ENCODE data around the gene ADK.

The ADK gene

GRCh38 chr10:74705358-74705980 is 554.4 kb downstream of the ADK start:
- peak; percentile 53 for FAIRE-seq
- DNase-seq (ENCODE audit: insufficient read length, low spot score), result no peak
- TF ChIP-seq POLR2A (IDR thresholded peaks at IDR 0.05; ENCODE audit: low read depth, low read length), result no peak

GRCh38 chr10:74706966-74707365 is 555.9 kb downstream of the ADK start:
- DNase-seq (ENCODE audit: insufficient read length, low spot score) (no peak), FAIRE-seq (no peak)
- TF ChIP-seq POLR2A (IDR thresholded peaks at IDR 0.05; ENCODE audit: low read depth, low read length), result no peak

- DNase-seq (ENCODE audit: insufficient read length, low spot score) (no peak), FAIRE-seq (no peak)
- no peak for TF ChIP-seq POLR2A (IDR thresholded peaks at IDR 0.05; ENCODE audit: low read depth, low read length)
Measured at GRCh38 chr10:74708246-74708645, 557.2 kb downstream of the ADK start.

- DNase-seq (ENCODE audit: insufficient read length, low spot score) (no peak), FAIRE-seq (no peak)
- TF ChIP-seq POLR2A (IDR thresholded peaks at IDR 0.05; ENCODE audit: low read depth, low read length), result no peak
Measured at GRCh38 chr10:74718208-74718607, 567.2 kb downstream of the ADK start.

GRCh38 chr10:74728225-74728624 is 577.2 kb downstream of the ADK start:
- DNase-seq (ENCODE audit: insufficient read length, low spot score) (peak; percentile 20), FAIRE-seq (peak; percentile 95)
- no peak for TF ChIP-seq POLR2A (IDR thresholded peaks at IDR 0.05; ENCODE audit: low read depth, low read length)

- FAIRE-seq, result no peak
- no peak for TF ChIP-seq POLR2A (IDR thresholded peaks at IDR 0.05; ENCODE audit: low read depth, low read length)
- no peak for DNase-seq (ENCODE audit: insufficient read length, low spot score)
Measured at GRCh38 chr10:74730246-74730645, 579.2 kb downstream of the ADK start.

- FAIRE-seq, result no peak
- TF ChIP-seq POLR2A (IDR thresholded peaks at IDR 0.05; ENCODE audit: low read depth, low read length), result no peak
- no peak for DNase-seq (ENCODE audit: insufficient read length, low spot score)
Measured at GRCh38 chr10:74733612-74734011, 582.6 kb downstream of the ADK start.

- TF ChIP-seq POLR2A (IDR thresholded peaks at IDR 0.05; ENCODE audit: low read depth, low read length), result no peak
- DNase-seq (ENCODE audit: insufficient read length, low spot score), result no peak
- FAIRE-seq, result no peak
Measured at GRCh38 chr10:74736029-74736428, 585.0 kb downstream of the ADK start.

- DNase-seq (ENCODE audit: insufficient read length, low spot score), result no peak
- no peak for TF ChIP-seq POLR2A (IDR thresholded peaks at IDR 0.05; ENCODE audit: low read depth, low read length)
- FAIRE-seq, result no peak
Measured at GRCh38 chr10:74738052-74738451, 587.0 kb downstream of the ADK start.

GRCh38 chr10:74738542-74738941 is 587.5 kb downstream of the ADK start:
- FAIRE-seq, result no peak
- no peak for DNase-seq (ENCODE audit: insufficient read length, low spot score)
- TF ChIP-seq POLR2A (IDR thresholded peaks at IDR 0.05; ENCODE audit: low read depth, low read length), result no peak

- DNase-seq (ENCODE audit: insufficient read length, low spot score) (no peak), FAIRE-seq (peak; percentile 23)
- TF ChIP-seq POLR2A (IDR thresholded peaks at IDR 0.05; ENCODE audit: low read depth, low read length), result no peak
Measured at GRCh38 chr10:74738985-74739567, 588.1 kb downstream of the ADK start.

GRCh38 chr10:74743401-74743800 is 592.4 kb downstream of the ADK start:
- no peak for TF ChIP-seq POLR2A (IDR thresholded peaks at IDR 0.05; ENCODE audit: low read depth, low read length)
- DNase-seq (ENCODE audit: insufficient read length, low spot score) (no peak), FAIRE-seq (no peak)

GRCh38 chr10:74745449-74745848 is 594.4 kb downstream of the ADK start:
- DNase-seq (ENCODE audit: insufficient read length, low spot score) (no peak), FAIRE-seq (no peak)
- no peak for TF ChIP-seq POLR2A (IDR thresholded peaks at IDR 0.05; ENCODE audit: low read depth, low read length)

GRCh38 chr10:74746813-74747212 is 595.8 kb downstream of the ADK start:
- FAIRE-seq (no peak), DNase-seq (ENCODE audit: insufficient read length, low spot score) (no peak)
- no peak for TF ChIP-seq POLR2A (IDR thresholded peaks at IDR 0.05; ENCODE audit: low read depth, low read length)

GRCh38 chr10:74748468-74749031 is 597.5 kb downstream of the ADK start:
- FAIRE-seq (no peak), DNase-seq (ENCODE audit: insufficient read length, low spot score) (no peak)
- no peak for TF ChIP-seq POLR2A (IDR thresholded peaks at IDR 0.05; ENCODE audit: low read depth, low read length)

Measured in H54 (cell line).